Esophagus muscularis mucosa (tissue), 4 donors: ENCODE measurements around the gene METTL9. TPM values are rescaled to one million over a fixed set of nuclear protein-coding genes. Genes with fewer than 3 reads are reported as not detected.
"Not testable (repeated sequence)": the region's sequence is repeated elsewhere in the genome, so short reads cannot be mapped to it uniquely, and the experiment has no call there.

Source experiments
- DNase-seq: peaks from one replicate; pipeline ENCODE4 v3.0.0-alpha.2; 2017; ENCODE audit errors: extremely low spot score
- H3K27ac ChIP-seq, 4 donors: fragments of 200-600 bp; sonication (generic); replicated peaks in 1 of 4; 1 replicate in 3 of 4; 2 replicates in 1 of 4; pipeline ENCODE4 v1.5.1; 2016 to 2019; ENCODE audit warnings: mild to moderate bottlenecking in 1 of 4
- H3K27me3 ChIP-seq, 4 donors: fragments of 200-600 bp; sonication (generic); one replicate each; pipeline versions ENCODE4 v1.5.1 to v1.6.0; 2016 to 2019
- H3K36me3 ChIP-seq, 4 donors: fragments of 200-600 bp; sonication (generic); one replicate each; pipeline ENCODE4 v1.5.1; 2016 to 2019
- H3K4me1 ChIP-seq, 4 donors: fragments of 200-600 bp; sonication (generic); one replicate each; pipeline ENCODE4 v1.5.1; 2016 to 2019
- H3K4me3 ChIP-seq, 4 donors: fragments of 200-600 bp; sonication (generic); 1 replicate in 2 of 4; 2 replicates in 2 of 4; pipeline ENCODE4 v1.5.1; 2016 to 2019; ENCODE audit warnings: mild to moderate bottlenecking in 4 of 4, moderate library complexity in 1 of 4
- H3K9me3 ChIP-seq, 4 donors: fragments of 200-600 bp; sonication (generic); 1 replicate in 3 of 4; 2 replicates in 1 of 4; pipeline ENCODE4 v1.5.1; 2016 to 2019
- CTCF ChIP-seq, 3 experiments: fragments of 200-600 bp in 2 of 3; fragments of 450-650 bp in 1 of 3; sonication (generic) in 2 of 3; IDR thresholded peaks; one replicate each; pipeline ENCODE4 v1.5.1; 2017 to 2019; ENCODE audit warnings: antibody characterized with exemption in 3 of 3, mild to moderate bottlenecking in 2 of 3, moderate library complexity in 1 of 3
- EP300 ChIP-seq: sonication (generic); formaldehyde crosslinking; IDR thresholded peaks from one replicate; pipeline ENCODE4 v1.6.1; 2017; ENCODE audit warnings: antibody characterized with exemption
- POLR2A ChIP-seq: fragments of 450-650 bp; IDR thresholded peaks from one replicate; pipeline ENCODE4 v1.6.1; 2017; ENCODE audit warnings: antibody characterized with exemption, moderate library complexity, mild to moderate bottlenecking, low read depth
- POLR2AphosphoS5 ChIP-seq, 2 donors: sonication (generic); formaldehyde crosslinking; IDR thresholded peaks; one replicate each; pipeline ENCODE4 v1.6.1; 2017; ENCODE audit warnings: antibody characterized with exemption in 2 of 2
- WGBS: methylation state at CpG from one replicate; pipeline ENCODE4 v1.1.5; 2018; 5-methylcytosine and 5-hydroxymethylcytosine counted together
- intact Hi-C: fragments of 100-400 bp; cut with DNase I; formaldehyde crosslinking; loops from one replicate; pipeline ENCODE4 v1.15.1; 2023
- total RNA-seq, 4 donors: library from RNA; depleted of rRNA; stranded (reverse); fragments of >200 nt; gene quantifications; one replicate each; pipeline versions ENCODE4 v1.1.0 to v1.2.1, GENCODE V29; 2016

Gene METTL9
- total RNA-seq, 4 donors from 2014 or later: 70.2 to 122 (median 106) TPM

DNA sequence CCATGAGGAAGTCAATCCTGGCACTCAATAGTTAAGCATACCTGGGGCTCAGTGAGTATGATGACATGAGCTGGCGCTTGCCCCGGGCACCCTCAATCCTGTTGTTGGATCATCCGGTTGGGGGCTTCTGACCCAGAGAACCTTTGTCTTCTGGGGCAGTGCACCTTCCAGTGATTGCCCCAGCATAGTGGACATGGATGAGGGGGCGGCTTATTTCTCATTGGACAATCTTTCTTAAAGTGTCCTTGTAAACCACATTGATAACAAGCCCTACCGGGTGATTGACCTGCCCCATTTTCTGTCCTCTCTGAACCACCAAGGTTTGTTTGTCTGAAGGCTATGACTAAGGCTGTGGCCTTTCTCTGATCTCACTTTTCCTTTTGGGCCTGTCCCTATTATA is 34.8 kb downstream of the METTL9 start:
- H3K4me1 ChIP-seq: no peaks in the 10 kb centered on the region
- TF ChIP-seq POLR2AphosphoS5 (IDR thresholded peaks at IDR 0.05) (no peak), CTCF (IDR thresholded peaks at IDR 0.05) (no peak), EP300 (no peak), POLR2A (no peak)
- H3K9me3 ChIP-seq: no peaks in the 10 kb centered on the region
- H3K36me3 ChIP-seq: peaks cover 15 to 60% (median 29%) of the 10 kb centered on the region in 4 donors
- 96% methylated on average over 3 of the region's 5 CpGs for WGBS
- DNase-seq: no peak
- no peak overlapping the region for H3K27ac ChIP-seq
- H3K27me3 ChIP-seq: no peaks in the 10 kb centered on the region
- intact Hi-C loops: no loop called here
- no peak overlapping the region for H3K4me3 ChIP-seq

- H3K4me1 ChIP-seq, DNase-seq, H3K27me3 ChIP-seq, intact Hi-C loops, H3K27ac ChIP-seq, H3K4me3 ChIP-seq, H3K9me3 ChIP-seq: not testable (repeated sequence)
- peaks cover 5 to 45% (median 14%) of the 10 kb centered on the region in 4 donors for H3K36me3 ChIP-seq
- WGBS: 96% methylated on average over 6 of the region's 9 CpGs
Observed at GRCh38 chr16:21635694-21636093, 36.3 kb downstream of the METTL9 start.

DNA sequence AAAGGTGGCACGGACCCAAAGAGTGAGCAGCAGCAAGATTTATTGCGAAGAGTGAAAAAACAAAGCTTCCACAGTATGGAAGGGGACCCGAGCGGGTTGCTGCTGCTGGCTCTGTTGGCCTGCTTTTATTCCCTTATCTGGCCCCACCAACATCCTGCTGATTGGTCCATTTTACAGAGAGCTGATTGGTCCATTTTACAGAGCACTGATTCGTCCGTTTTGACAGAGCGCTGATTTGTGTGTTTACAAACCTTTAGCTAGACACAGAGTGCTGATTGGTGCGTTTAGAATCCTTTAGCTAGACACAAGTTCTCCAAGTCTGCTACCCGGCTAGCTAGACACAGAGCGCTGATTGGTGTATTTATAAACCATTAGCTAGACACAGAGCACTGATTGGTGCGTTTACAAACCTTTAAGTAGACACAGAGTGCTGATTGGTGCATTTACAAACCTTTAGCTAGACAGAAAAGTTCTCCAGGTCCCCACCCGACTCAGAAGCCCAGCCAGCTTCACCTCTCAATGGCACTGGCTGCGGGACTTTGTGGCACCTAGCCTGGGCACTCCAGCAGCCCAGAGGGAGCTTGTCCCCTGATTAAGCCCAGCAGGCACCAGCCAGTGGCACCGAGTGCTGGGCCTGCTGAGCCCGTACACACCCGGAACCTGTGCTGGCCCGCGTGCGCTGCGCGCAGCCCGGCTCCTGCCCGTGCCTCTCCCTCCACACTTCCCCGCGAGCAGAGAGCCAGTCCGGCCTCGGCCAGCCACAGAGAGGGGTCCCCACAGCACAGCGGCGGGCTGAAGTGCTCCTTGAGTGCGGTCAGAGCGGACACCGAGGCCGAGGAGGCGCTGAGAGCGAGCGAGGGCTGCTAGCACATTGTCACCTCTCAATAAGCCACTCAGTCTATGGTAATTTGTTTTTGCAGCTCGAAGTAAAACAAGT is 37.9 kb downstream of the METTL9 start:
- peaks cover 5 to 41% (median 11%) of the 10 kb centered on the region in 4 donors for H3K36me3 ChIP-seq
- H3K4me3 ChIP-seq: no peak overlapping the region
- intact Hi-C loops: no loop called here
- WGBS: 96% methylated on average over 33 of the region's 37 CpGs
- DNase-seq: no peak
- no peaks in the 10 kb centered on the region for H3K9me3 ChIP-seq
- no peaks in the 10 kb centered on the region for H3K27me3 ChIP-seq
- H3K4me1 ChIP-seq: peaks cover 0 to 10% (median 3%) of the 10 kb centered on the region in 4 donors
- TF ChIP-seq EP300: no peak
- TF ChIP-seq POLR2A: no peak
- no peak for TF ChIP-seq CTCF (IDR thresholded peaks at IDR 0.05)
- no peak for TF ChIP-seq POLR2AphosphoS5 (IDR thresholded peaks at IDR 0.05)
- no peak overlapping the region for H3K27ac ChIP-seq

DNA sequence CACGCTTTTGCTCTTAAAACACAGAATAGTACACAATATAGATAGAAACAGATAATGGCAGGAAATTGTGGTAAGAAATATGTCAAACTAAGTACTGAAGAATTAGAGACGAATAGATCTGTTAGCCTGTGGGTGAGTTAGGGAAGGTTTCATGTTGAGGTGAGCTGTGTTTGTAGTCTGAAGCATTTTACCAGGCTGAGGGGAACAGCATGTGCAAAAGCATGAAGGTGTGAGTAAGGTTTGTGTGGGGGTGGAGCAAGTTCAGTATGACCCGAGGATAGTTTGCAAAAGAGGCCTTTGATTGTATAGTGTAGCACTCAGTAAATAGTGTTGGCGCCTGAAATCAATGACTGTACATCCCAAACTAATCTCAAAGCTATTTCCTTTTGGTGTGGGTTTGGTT is 39.2 kb downstream of the METTL9 start:
- intact Hi-C loops: no loop called here
- WGBS: 75% methylated on average over 4 of the region's 4 CpGs
- Histone ChIP-seq H3K36me3 (peaks cover 5 to 36% (median 10%) of the 10 kb centered on the region in 4 donors), H3K4me1 (peaks cover 0 to 12% (median 5%) of the 10 kb centered on the region in 4 donors), H3K27me3 (no peaks in the 10 kb centered on the region), H3K27ac (no peak overlapping the region), H3K4me3 (no peak overlapping the region), H3K9me3 (no peaks in the 10 kb centered on the region)
- TF ChIP-seq EP300 (no peak), POLR2A (no peak), POLR2AphosphoS5 (IDR thresholded peaks at IDR 0.05) (no peak), CTCF (IDR thresholded peaks at IDR 0.05) (no peak)
- DNase-seq: no peak

GRCh38 chr16:21639493-21639892 is 40.1 kb downstream of the METTL9 start:
- 84% methylated on average over 2 of the region's 2 CpGs for WGBS
- DNase-seq: no peak
- TF ChIP-seq CTCF (IDR thresholded peaks at IDR 0.05) (no peak), POLR2A (no peak), EP300 (no peak), POLR2AphosphoS5 (IDR thresholded peaks at IDR 0.05) (no peak)

More at GRCh38 chr16:21639493-21639892, 40.1 kb downstream of the METTL9 start:
- H3K4me1 ChIP-seq: peaks cover 0 to 17% (median 6%) of the 10 kb centered on the region in 4 donors
- peaks cover 4 to 29% (median 5%) of the 10 kb centered on the region in 4 donors for H3K36me3 ChIP-seq
- no peaks in the 10 kb centered on the region for H3K27me3 ChIP-seq
- H3K4me3 ChIP-seq: no peak overlapping the region
- no peak overlapping the region for H3K27ac ChIP-seq
- intact Hi-C loops: no loop called here
- no peaks in the 10 kb centered on the region for H3K9me3 ChIP-seq
